ENCODE data around the gene CFAP92.

CFAP92 gene

GRCh38 chr3:129027544-129027880 lies 33.6 kb upstream of the CFAP92 start:
- H3K4me3 ChIP-seq = peak overlapping the region; percentile 79
- no peak for TF ChIP-seq FOXP2 (optimal IDR thresholded peaks at IDR 0.05; ENCODE audit: control extremely low read depth, extremely low read length, insufficient read depth)
- no peak for TF ChIP-seq EZH2 (IDR thresholded peaks at IDR 0.05)
- no peak for TF ChIP-seq POLR2AphosphoS5 (IDR thresholded peaks at IDR 0.05; ENCODE audit: borderline replicate concordance, low read depth, low read length)
- DNase-seq (ENCODE audit: low read depth, low spot score) = no peak
- H3K27ac ChIP-seq = peak overlapping the region; percentile 89
- H3K9ac ChIP-seq (ENCODE audit: insufficient read length) = peak overlapping the region; percentile 77
- H3K9me3 ChIP-seq (ENCODE audit: low read depth, low read length) = no peaks in the 10 kb centered on the region
- H3K36me3 ChIP-seq (ENCODE audit: insufficient read depth, low read length) = no peaks in the 10 kb centered on the region

DNA sequence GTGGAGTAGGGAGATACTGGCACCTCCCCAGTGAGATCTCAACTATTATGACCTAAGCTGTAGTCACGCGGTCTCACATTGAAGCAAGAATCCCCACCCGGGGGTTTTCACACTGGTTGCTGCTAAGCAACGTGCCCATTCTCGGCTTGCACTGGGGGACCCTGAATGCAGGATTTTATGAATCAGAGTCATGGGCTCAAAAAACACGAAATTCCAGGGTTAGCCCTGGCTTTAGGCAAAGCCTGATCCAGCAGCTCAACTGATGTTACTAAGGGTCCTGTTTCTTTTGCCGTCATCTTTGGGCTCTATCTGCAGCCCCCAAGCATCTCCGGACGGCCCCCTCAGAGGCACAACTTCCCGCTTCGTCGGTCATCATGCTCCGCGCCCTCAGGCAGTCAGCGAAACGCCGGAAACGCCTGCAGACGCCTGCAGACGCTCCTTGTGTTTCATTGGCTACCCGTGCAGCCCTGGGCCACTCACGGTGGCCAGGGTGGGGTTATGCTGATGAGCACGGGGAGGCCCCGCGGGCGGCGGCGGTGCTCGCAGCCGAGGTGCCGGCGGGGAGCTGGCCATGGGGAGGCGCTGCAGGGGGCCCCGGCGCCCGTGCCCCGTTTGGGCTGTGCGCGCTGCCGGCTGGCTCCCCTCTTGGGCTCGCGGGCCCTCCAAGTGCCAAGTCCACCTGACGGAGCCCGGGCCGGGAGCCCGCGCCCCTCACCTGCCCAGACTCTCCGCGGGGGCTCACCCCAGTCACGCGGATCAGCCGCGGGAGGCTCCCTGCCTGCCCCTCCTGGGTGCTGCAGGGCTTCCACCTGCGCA lies 33.1 kb upstream of the CFAP92 start:
- Histone ChIP-seq H3K36me3 (ENCODE audit: insufficient read depth, low read length) (no peaks in the 10 kb centered on the region), H3K27ac (peak overlapping the region; percentile 89), H3K4me3 (peak overlapping the region; percentile 79), H3K9me3 (ENCODE audit: low read depth, low read length) (no peaks in the 10 kb centered on the region), H3K9ac (ENCODE audit: insufficient read length) (peak overlapping the region; percentile 77)
- TF ChIP-seq FOXP2 (optimal IDR thresholded peaks at IDR 0.05; ENCODE audit: control extremely low read depth, extremely low read length, insufficient read depth) (no peak), POLR2AphosphoS5 (IDR thresholded peaks at IDR 0.05; ENCODE audit: borderline replicate concordance, low read depth, low read length) (peak; percentile 84)
- DNase-seq (ENCODE audit: low read depth, low spot score) = peak; percentile 71

GRCh38 chr3:129025691-129026435 lies 32.0 kb upstream of the CFAP92 start:
- Histone ChIP-seq H3K9me3 (ENCODE audit: low read depth, low read length) (no peaks in the 10 kb centered on the region), H3K36me3 (ENCODE audit: insufficient read depth, low read length) (no peaks in the 10 kb centered on the region), H3K9ac (ENCODE audit: insufficient read length) (peak overlapping the region; percentile 46), H3K27ac (peak overlapping the region; percentile 85), H3K4me3 (peak overlapping the region; percentile 79)
- peak; percentile 34 for DNase-seq (ENCODE audit: low read depth, low spot score)
- no peak for TF ChIP-seq FOXP2 (optimal IDR thresholded peaks at IDR 0.05; ENCODE audit: control extremely low read depth, extremely low read length, insufficient read depth)

DNA sequence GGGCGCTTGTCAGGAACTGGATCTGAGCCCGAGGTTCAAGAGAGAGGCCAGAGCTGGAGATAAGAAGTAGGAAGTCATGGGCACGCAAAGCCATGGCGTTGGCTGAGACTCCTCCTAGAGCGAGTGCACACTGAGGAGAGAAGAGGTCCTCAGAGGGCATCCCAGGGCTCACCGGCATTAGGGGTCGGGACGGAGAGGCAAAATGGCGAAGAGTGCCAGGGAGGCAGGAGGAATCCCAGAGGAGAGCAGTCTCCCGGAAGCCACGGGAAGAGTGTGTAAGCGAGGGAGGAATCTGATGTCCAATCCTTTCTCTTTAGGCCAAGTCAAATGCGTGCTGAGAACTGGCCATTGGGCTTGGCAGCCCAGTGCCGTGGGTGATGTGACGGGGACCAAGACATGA lies 31.2 kb upstream of the CFAP92 start:
- TF ChIP-seq FOXP2 (optimal IDR thresholded peaks at IDR 0.05; ENCODE audit: control extremely low read depth, extremely low read length, insufficient read depth) (no peak), POLR2AphosphoS5 (IDR thresholded peaks at IDR 0.05; ENCODE audit: borderline replicate concordance, low read depth, low read length) (no peak), EZH2 (IDR thresholded peaks at IDR 0.05) (no peak)
- no peaks in the 10 kb centered on the region for H3K9me3 ChIP-seq (ENCODE audit: low read depth, low read length)
- DNase-seq (ENCODE audit: low read depth, low spot score) = no peak
- H3K36me3 ChIP-seq (ENCODE audit: insufficient read depth, low read length) = no peaks in the 10 kb centered on the region
- H3K9ac ChIP-seq (ENCODE audit: insufficient read length) = no peak overlapping the region
- peak overlapping the region; percentile 85; the same call in 1 of the 2 replicates for H3K27ac ChIP-seq
- H3K4me3 ChIP-seq = no peak overlapping the region

GRCh38 chr3:129023909-129024308 lies 30.0 kb upstream of the CFAP92 start:
- Histone ChIP-seq H3K9me3 (ENCODE audit: low read depth, low read length) (no peaks in the 10 kb centered on the region), H3K27ac (no peak overlapping the region), H3K4me3 (no peak overlapping the region), H3K36me3 (ENCODE audit: insufficient read depth, low read length) (no peaks in the 10 kb centered on the region), H3K9ac (ENCODE audit: insufficient read length) (no peak overlapping the region)
- DNase-seq (ENCODE audit: low read depth, low spot score) = no peak
- TF ChIP-seq EZH2 (IDR thresholded peaks at IDR 0.05) (no peak), POLR2AphosphoS5 (IDR thresholded peaks at IDR 0.05; ENCODE audit: borderline replicate concordance, low read depth, low read length) (no peak), FOXP2 (optimal IDR thresholded peaks at IDR 0.05; ENCODE audit: control extremely low read depth, extremely low read length, insufficient read depth) (no peak)

- DNase-seq (ENCODE audit: low read depth, low spot score) = no peak
- TF ChIP-seq FOXP2 (optimal IDR thresholded peaks at IDR 0.05; ENCODE audit: control extremely low read depth, extremely low read length, insufficient read depth) (no peak), POLR2AphosphoS5 (IDR thresholded peaks at IDR 0.05; ENCODE audit: borderline replicate concordance, low read depth, low read length) (no peak), EZH2 (IDR thresholded peaks at IDR 0.05) (no peak)
- Histone ChIP-seq H3K4me3 (no peak overlapping the region), H3K36me3 (ENCODE audit: insufficient read depth, low read length) (no peaks in the 10 kb centered on the region), H3K27ac (peak overlapping the region; percentile 14; the same call in 1 of the 2 replicates), H3K9me3 (ENCODE audit: low read depth, low read length) (no peaks in the 10 kb centered on the region), H3K9ac (ENCODE audit: insufficient read length) (no peak overlapping the region)
Observed at GRCh38 chr3:129023008-129023358, 29.1 kb upstream of the CFAP92 start.

DNA sequence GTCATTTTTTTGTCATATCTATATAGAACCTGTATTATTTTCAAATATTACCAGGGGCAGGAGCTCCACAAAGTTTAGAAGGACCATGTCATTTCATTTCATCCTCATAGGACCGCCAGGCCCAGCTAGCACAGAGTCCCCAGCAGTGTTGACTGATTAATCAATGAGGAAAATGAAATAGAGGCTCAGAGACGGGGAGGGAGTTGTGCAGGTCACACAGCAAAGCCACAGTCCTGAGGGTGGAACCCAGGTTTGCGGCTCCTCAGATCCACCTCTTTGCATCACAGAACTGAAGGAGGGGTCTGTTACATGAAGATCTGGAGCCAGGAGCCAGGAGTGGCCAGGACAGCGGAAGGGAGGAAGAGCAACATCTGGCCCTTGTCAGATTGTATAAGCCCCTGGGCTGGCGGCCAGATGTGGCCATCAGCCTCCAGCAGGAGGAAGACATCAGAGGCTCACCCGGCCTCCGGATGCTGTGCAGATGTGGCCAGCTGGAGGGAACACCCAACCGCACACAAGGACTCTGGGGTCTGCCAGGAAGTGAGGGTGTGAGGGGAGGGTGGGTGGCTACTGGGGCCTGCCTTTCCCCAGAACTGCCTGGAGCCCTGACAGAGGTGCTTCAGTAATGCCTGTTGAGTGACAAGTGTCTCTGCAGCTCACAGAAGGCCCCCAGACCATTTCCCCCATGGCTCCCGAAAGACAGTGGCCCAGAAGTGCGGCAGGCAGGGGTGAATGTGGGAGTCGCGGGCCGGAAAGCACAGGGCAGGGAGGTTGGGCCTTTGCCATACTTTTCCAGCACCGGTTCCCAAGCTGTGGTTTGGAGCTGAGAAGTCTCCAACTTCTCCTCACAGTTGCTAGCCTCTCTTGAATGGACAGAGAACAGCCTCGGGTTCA lies 28.5 kb upstream of the CFAP92 start:
- Histone ChIP-seq H3K27ac (peak overlapping the region; percentile 14; the same call in 1 of the 2 replicates), H3K4me3 (no peak overlapping the region), H3K9ac (ENCODE audit: insufficient read length) (no peak overlapping the region), H3K9me3 (ENCODE audit: low read depth, low read length) (no peaks in the 10 kb centered on the region), H3K36me3 (ENCODE audit: insufficient read depth, low read length) (no peaks in the 10 kb centered on the region)
- TF ChIP-seq FOXP2 (optimal IDR thresholded peaks at IDR 0.05; ENCODE audit: control extremely low read depth, extremely low read length, insufficient read depth) (no peak), POLR2AphosphoS5 (IDR thresholded peaks at IDR 0.05; ENCODE audit: borderline replicate concordance, low read depth, low read length) (no peak), EZH2 (IDR thresholded peaks at IDR 0.05) (no peak)
- DNase-seq (ENCODE audit: low read depth, low spot score) = no peak

DNA sequence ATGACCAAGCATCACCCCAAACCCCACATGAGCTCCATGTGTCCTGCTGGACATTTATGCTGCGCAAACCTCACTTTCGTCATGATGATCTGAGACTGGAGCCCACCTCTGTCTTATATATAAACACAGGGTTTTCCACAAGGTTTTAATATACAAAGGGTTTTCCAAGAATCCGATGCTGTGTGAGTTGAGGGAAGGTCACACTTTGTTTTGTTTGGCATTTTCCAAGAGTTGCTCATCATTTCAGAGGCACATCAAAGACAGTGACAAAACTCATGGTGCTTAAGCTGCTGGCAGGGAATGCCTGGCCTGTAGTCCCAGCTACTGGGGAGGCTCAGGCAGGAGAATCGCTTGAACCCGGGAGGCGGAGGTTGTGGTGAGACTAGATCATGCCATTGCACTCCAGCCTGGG lies 27.3 kb upstream of the CFAP92 start:
- no peaks in the 10 kb centered on the region for H3K36me3 ChIP-seq (ENCODE audit: insufficient read depth, low read length)

More for the DNA sequence above, 27.3 kb upstream of the CFAP92 start:
- DNase-seq (ENCODE audit: low read depth, low spot score) = no peak
- Histone ChIP-seq H3K4me3 (no peak overlapping the region), H3K9ac (ENCODE audit: insufficient read length) (no peak overlapping the region), H3K27ac (no peak overlapping the region), H3K9me3 (ENCODE audit: low read depth, low read length) (no peaks in the 10 kb centered on the region)
- TF ChIP-seq EZH2 (IDR thresholded peaks at IDR 0.05) (no peak), FOXP2 (optimal IDR thresholded peaks at IDR 0.05; ENCODE audit: control extremely low read depth, extremely low read length, insufficient read depth) (no peak), POLR2AphosphoS5 (IDR thresholded peaks at IDR 0.05; ENCODE audit: borderline replicate concordance, low read depth, low read length) (no peak)

Data from SK-N-MC (cell line).